Stimulated activated naive CD4-positive, alpha-beta T cell (primary cell): ENCODE measurements around the gene NDFIP1.
"Not testable (repeated sequence)": the region's sequence is repeated elsewhere in the genome, so short reads cannot be mapped to it uniquely, and the experiment has no call there.

Experiments used
- DNase-seq, 6 experiments: peaks; one replicate each; lab custom pipeline; 2025; lab: John Stamatoyannopoulos, UW

Gene NDFIP1

DNA sequence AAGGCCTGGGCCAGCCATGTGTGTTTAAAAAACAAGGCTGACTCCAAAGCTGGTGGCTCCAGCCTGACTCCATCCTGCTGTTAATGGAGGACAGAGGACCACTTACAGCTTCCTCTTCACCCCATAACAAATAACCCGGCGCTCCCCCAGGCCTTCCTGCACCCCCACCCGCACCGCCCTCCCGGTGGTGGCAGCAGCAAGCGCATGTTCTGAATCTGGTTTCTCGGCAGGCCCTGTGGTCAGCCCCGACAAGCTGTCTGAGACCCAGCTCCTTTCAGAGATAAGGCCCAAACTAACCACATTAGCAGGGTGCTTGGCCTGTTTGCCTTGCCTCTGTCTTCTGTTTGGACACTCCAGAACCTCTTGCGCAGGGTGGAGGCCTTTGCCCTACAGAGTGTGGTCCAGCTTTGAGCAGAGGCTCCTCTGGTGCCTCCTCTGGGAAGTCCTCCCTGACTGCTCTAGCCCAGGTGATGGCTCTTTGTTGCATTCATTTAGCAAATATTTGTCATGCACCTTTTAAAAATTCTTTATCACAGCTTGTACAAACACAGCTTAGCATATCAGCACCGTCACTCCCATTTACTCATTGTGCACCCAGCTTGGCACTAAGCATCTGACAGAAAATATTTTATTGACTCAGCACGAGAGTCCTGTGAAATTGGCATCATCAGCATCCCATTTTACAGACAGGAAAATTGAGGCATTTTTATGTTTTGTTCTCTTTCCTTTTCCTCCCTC, 78.4 kb downstream of the NDFIP1 start:
- DNase-seq, result no peak

DNA sequence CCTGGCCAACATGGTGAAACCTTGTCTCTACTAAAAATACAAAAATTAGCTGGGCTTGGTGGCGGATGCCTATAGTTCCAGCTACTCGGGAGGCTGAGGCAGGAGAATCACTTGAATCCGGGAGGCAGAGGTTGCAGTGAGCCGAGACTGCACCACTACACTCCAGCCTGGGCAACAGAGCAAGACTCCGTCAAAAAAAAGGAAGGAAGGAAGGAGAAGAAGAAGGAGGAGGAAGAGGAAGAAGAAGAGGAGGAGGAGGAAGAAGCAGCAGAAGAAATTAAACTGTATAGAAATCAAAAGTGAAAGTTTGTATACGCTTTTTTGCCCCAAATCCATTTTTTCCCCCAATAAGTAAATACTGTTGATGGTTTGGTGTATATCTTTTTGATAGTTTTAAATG, 80.1 kb downstream of the NDFIP1 start:
- not testable (repeated sequence) for DNase-seq

DNA sequence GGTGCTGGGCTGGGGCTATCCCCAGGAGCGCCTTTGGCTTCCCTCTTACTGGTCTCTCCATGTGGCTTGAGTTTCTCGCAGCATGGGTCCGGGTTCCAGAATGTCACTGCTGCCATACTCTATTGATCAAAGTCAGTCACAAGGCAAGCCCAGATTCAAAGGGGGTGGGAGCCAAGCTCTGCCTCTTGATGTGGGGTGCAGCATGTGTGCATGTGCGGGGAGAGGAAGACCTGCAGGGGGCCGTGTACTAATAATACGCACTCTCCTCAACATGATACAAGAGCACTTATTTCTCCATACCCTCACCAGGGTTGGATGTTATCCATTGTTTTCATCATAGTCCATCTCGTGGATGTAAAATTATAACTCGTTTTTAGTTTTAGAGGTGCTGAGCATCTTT, 81.2 kb downstream of the NDFIP1 start:
- DNase-seq, result no peak

DNA sequence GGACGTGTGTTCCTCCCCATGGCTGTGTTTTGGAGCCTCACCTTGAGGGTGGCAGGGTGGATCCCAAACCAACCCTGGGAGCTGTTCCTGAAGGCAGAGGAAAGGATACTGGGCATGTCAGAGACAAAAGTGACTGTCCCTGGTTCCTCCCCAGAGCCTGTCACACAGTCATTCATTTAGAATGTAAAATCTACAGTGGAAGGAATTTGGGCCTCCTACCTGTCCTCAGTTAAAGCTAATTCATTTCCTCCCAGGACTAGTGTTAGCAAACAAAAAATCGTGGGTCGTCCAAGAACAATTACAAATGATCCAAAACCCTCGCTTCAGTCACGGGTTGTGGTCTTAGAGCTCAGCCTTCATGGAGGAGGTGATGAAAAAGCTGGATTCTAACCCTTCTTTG, 83.2 kb downstream of the NDFIP1 start:
- DNase-seq, result no peak

DNA sequence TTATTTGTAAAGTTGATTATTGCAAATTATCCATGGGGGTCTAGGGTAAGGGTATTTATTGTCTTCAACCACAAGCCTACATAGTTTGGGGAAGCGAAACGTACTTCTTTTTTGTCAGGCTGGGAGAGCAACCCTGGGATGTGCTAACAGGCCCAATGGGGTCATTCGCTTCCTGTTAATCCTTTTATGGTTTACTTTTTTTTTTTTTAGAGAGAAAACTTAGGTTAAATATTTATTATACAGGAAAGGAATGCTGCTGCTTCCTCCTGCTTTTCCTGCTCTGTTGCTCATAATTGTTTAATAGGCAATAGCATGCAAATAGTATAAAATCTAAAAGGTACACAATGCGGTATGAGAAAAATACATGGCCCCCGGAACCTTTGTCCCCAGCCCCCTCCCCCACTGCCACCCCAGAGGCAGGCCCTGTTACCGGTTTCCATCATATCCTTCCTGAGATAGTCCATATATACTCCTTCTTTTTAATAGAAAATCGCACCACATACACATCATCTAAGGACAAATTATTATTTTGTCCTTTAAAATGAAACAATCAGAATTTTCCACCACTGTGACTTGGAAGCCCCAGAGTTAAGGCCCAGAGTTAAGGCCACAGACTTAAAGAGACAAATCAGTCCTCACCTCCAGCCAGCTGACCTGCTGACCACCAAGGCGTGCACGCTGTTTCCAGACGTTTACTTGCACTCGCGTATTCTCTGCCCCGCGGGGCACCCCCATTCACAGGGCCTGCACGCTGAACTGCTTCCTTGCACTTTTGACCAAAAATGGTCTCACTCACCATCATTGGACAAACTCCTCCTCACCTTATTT, 83.9 kb downstream of the NDFIP1 start:
- no peak for DNase-seq

DNA sequence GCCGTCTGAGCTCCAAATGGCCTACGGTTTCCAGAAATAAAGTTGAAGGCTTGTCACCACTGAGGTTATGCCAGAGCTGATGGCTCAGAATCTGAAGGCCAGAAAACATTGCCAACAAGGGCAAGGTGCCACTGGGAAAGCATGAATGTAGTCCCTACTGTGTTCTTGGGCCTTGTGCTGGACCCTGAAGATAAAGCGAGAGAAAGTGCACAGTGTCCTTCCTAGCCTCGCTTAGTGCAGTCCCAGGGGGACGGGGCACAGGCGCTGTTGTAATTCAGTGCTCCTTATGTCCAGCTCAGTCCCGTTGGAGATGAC, 84.5 kb downstream of the NDFIP1 start:
- no peak for DNase-seq

DNA sequence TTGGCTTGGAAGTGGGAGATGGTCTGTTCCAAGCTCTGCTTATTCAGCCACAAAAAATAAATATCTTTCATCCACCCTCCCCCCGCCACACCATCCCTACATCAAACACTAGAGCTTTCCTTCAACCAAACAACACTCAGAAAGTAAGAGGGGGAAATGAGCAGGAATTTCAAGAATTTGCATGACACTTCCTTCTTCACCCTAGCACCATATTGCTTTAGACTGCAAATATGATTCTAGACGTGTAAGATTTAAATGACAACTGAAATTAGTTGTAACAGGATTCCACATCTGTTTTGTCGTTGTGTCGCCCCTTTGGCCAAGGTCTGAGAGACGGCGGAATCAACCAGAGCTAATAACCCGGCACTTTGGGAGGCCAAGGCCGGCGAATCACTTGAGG, 88.5 kb downstream of the NDFIP1 start:
- DNase-seq, result no peak

DNA sequence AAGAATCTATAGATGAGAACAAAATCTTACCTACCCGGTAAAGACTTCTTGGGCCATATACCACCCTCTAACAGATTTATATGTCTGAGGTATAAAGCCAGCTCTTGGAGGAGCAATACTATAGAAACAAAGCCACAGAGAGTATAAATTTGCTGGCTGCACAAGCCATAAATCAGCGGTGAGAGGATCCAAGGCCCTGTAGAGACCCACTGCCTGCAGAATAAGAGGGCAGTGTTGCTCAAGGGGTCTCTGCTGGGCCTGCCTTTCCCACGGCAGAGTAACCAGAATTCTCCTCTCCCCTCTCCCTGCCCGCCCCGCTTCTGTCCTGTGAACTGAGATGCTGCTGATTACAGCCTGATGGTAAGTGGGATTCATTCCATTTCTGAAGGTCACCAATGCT, 89.2 kb downstream of the NDFIP1 start:
- no peak for DNase-seq

DNA sequence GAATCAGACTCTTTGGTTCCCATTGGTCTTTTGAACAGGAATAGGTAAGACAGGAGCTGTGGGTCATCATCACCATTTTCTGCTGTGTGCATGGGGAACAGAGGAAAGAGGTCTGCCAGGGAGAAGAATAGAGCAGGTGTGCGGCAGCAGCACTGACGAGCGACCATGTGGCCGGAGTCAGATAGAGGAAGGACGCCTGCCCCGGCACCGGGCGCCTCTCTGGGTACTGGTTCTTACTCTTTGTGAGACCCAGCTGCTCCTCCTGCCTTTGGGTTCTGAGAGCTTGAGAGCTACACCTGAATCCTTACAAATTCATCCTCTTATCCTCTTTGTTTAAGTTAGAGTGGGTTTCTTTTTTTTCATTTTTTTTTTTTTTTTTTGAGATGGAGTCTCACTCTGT, 90.8 kb downstream of the NDFIP1 start:
- no peak for DNase-seq

DNA sequence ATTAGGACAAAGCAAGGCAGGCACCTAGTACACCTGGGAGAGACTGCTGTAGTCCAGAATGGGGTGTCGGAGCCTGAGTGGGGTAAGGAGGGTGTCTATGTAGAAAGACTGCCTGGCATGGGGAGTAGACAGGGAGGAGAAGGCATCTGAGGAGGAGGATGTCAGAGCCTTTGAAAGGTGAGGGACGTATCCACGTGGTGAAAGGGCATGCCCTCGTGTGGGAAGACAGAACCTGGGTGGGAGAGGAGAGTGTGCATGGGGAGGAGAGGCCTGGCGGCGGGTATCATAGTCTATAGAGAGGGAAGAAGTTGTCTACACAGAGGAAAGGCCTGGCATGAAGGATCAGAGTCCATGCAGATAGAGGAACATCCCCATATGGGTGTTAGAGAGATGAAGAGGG, 91.8 kb downstream of the NDFIP1 start:
- no peak for DNase-seq

DNA sequence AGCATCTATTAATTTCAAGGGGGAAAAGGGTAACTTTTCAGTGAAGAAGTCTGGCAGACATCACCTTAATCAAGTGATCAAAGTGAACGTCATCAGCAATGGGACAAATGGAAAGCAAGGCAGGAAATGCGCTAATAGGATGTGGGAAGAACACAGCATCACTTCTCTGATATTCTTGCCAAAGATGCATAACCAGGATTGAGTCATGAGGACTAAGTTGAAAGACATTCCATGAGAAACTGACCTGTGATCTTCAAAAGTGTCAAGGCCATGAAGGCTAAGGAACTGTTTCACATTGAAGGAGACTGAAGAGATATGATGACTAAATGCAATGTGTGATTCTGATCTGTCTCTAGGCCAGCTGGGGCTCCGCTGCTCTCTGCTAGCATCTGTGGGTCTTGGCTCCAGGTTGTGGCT, 92.9 kb downstream of the NDFIP1 start:
- no peak for DNase-seq

DNA sequence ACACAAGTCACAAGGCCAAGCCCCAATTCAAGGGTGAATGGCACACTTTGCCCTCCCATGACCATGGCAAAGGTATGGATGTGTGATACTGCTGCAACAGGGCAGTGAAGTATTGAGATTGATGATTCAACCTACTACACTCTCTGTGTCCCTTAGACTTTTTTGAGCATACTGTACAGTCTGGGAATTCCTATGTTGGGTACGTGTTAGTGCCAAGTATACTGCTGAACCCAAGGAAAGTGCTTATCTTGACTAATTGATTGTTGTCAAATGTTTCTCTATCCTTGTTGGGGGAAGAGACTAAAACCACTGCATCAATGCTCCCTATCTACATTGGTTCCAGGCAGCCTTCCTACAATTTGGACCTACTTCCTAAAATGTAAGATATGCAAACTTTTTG, 93.7 kb downstream of the NDFIP1 start:
- DNase-seq, result no peak
